ENCODE measurements around the gene MS4A6A.

Gene MS4A6A

DNA sequence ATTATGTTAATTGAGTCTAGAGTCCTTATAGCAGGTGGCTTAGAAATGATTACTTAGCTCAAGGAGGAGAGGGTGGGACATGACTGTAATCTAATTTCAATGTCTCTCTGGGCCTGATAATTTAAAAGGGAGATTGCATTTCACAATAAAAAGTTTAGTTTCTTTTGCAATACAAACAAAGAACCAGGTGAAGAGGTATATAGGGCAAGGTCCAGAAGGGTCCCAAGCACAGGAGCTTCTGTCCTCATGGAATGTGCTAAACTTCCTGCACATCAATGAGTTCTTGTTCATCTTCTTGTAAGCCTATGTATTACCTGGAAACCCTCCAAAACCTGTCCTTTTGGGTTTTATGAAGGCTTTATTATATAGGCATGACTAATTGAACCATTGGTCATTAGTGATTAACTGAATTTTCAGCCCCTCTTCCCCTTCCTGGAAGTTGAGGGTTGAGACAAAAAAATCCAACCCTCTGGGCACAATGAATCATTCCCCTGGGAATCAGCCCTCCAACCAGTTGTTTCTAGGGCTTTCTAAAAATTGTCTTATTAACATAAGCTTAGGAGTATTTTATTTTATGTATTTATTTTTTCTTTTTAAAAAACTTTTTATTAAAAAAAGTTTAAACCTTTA lies 56.8 kb downstream of the MS4A6A start:
- H3K4me3 ChIP-seq (ENCODE audit: low read depth, low read length), result no peak overlapping the region
- TF ChIP-seq, protein P1, sequence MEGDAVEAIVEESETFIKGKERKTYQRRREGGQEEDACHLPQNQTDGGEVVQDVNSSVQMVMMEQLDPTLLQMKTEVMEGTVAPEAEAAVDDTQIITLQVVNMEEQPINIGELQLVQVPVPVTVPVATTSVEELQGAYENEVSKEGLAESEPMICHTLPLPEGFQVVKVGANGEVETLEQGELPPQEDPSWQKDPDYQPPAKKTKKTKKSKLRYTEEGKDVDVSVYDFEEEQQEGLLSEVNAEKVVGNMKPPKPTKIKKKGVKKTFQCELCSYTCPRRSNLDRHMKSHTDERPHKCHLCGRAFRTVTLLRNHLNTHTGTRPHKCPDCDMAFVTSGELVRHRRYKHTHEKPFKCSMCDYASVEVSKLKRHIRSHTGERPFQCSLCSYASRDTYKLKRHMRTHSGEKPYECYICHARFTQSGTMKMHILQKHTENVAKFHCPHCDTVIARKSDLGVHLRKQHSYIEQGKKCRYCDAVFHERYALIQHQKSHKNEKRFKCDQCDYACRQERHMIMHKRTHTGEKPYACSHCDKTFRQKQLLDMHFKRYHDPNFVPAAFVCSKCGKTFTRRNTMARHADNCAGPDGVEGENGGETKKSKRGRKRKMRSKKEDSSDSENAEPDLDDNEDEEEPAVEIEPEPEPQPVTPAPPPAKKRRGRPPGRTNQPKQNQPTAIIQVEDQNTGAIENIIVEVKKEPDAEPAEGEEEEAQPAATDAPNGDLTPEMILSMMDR (IDR thresholded peaks at IDR 0.05; ENCODE audit: low read depth, low read length), result no peak
- in situ Hi-C loops (cut with HindIII; ENCODE audit: low sequenced_read_pairs), result no loop called here
- no peak for DNase-seq (ENCODE audit: low read depth, low spot score)

DNA sequence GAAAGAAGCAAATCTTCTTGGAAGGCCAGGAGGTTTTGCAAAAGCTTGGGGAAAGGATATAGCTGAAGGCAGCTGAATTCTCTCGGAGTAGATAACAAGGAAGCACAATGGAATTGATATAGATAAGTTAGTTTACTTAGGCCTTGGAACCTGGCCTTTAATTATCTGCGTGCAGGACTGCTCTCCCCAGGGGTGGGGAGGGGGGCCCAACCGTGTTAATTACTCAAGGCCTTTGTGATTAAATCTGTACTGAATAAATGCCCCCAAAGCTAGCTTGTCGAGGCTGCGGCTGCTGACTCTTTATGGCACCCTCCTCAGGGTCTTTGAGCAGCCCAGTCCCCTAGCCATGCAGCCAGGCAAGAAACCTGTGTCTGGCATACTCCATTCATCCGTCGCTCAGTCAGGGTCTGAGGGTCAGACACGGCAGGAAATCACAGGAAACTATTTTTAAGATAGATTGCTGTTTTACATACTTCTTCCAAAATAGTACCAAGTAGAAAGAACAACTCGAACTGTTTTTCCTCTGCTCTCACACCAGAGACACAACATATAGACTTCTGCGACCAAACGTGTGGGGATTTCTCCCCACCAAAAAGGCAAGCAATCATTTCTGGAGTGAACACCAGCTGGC lies 58.0 kb downstream of the MS4A6A start:
- in situ Hi-C loops (cut with HindIII; ENCODE audit: low sequenced_read_pairs), result no loop called here
- TF ChIP-seq, protein P1 (IDR thresholded peaks at IDR 0.05; ENCODE audit: low read depth, low read length), result no peak
- no peak for DNase-seq (ENCODE audit: low read depth, low spot score)
- no peak overlapping the region for H3K4me3 ChIP-seq (ENCODE audit: low read depth, low read length)
